ENCODE data around the gene ACKR4.
"Not testable (repeated sequence)": the region's sequence is repeated elsewhere in the genome, so short reads cannot be mapped to it uniquely, and the experiment has no call there.

ACKR4 gene

DNA sequence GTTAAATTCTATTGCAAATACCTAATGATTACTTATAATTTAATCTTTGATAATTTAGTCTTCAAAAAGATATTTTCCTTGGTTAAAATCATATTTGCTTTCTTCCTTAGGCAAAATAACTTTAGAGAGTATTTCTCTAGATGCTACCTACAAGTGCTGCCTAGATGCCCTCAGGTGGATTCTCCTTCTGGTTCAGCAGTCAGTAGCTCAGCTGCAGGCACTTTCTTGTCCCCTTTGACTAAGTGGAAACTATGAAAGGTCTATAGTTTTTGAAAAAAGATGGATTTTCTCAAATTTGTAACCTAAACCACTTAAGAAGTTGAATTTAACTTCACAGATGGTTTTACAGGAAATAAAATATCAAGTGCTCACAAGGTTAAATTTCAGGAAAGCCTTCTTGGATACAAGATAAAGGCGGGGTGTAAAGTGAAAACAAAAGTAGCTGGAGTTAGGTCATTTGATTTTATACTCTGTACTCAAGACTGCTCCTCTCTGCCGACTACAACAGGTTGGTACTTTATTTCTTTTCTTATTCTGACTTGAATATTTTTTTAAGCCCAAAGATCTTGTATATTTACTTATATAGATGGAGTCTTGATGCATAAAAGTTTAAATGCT is at the start of gene ACKR4:
Gene ACKR4, plus strand, starts transcription at position 455 of the 618 bp plus-strand sequence. CDS start 3,128 bp downstream, outside the sequence.
- DNase-seq: no peak

DNA sequence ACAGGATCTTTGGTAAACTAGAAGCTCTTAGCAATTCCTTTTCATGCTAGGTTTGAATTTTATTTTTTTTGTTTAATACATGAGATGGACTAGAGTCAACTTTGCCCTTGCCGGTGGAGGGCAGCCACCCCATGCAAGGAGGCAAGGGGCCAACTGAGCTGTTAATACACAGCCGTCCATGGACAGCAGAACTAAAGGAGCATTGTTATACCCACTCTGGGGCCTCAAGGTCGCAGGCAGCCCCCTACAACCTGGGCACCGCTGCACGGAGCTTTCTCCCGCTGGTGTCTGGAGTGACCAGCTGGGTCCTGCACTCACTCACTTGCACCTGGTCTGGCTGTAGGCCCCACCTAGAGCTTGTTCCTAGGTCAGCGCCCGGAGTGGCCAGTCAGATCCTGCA is 47.9 kb upstream of the ACKR4 start:
- DNase-seq: no peak

DNA sequence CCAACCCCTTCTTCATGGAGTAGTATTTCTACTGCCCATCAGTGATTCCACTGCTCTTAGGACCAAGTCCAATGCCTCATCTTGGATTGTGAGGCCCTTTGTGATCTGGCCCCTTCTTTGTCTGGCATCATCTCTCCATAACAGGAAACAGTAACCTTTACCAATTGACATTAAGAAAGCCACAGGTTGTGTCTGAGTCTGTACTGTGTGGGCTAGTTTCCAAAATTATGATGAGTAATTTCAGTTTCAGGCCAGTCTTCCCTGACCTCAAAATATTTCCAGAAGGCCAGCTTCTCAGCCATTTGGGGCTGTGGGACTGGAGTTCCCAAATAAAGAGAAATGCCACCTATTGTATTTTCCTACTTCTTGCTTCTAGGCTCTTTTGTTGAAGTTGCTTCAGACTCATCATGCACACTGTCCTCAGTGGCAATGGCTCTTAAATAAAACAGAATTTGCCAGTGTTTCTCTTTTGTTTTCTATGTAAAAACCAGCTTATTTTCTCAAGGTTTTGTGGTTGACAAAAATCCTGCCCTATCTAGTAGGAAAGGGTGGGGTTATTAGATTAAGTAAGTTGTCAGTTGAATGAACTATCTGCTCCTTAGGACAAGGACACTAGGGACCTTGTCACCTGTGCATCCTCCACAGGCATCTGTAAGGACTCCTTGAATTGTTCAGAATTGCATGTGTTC is 47.0 kb upstream of the ACKR4 start:
- DNase-seq: peak in 1 of 2 experiments; percentile 19

DNA sequence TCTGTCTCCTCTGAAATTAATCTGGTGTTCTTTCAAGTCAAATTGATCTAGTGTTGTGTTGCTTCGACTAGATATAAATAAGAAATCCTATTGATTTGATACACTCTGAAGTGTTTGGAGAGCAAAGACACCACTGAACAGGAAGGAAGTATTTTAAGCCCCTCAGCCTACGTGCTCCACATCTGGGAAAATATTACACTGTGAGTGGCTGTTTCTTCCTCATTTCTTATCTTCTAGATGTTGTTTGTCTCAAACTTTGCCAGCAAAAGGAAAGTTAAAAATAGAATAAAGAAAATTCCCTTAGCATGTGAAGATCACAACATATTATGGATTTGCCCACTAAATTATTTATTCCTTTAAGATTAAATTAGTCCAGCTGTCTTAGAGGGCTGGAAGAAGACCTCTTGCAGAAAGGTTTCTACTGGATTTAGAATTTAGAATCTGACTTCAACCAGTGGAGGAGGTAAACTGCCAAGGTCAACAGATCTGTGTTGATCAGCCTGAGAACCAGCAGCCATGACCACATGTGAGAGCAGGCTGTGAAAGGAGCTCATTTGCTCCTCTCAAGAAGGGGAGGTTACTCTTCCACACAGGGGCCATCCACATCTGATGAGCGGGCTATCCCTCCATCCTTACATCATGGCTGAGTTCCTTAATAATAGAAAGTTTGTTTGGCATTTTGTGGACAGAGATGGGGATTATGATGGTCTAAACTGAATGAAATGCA is 46.3 kb upstream of the ACKR4 start:
- no peak for DNase-seq

DNA sequence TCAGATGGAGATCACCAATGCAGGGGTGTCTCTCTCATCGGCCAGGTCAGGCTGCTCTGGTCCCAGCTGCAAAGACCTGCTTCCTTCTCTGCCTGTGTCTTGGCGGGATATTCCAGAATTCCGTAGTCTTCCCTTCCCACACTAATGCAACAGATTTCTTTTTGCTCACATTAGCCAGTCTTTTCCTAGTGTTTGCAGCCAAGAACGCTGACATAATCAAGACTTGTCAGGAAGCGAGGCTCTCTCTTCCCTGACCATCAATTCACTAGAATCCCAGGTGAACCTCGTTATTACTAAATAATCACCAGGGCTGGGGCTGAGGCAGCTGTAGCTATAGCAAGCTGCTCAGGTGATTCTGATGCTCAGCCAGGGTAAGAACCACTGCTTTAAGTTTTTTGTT is 43.2 kb upstream of the ACKR4 start:
- no peak for DNase-seq

DNA sequence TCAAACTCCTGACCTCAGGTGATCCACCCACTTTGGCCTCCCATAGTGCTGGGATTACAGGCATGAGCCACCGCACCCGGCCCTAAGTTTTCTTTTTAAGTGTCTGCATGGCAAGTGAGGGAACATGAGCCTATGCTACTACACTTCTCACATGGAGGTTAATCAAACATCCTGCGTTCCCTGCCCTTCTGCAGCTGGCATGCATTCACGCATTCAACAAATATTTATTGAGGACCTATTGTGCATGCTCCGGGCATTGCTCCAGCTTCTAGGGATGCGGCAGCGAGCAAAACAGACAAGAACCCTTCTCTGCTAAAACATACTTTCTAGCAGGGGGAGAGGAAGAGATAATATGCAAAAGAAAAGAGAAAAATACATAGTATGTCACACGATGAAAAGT is 42.6 kb upstream of the ACKR4 start:
- DNase-seq: no peak

DNA sequence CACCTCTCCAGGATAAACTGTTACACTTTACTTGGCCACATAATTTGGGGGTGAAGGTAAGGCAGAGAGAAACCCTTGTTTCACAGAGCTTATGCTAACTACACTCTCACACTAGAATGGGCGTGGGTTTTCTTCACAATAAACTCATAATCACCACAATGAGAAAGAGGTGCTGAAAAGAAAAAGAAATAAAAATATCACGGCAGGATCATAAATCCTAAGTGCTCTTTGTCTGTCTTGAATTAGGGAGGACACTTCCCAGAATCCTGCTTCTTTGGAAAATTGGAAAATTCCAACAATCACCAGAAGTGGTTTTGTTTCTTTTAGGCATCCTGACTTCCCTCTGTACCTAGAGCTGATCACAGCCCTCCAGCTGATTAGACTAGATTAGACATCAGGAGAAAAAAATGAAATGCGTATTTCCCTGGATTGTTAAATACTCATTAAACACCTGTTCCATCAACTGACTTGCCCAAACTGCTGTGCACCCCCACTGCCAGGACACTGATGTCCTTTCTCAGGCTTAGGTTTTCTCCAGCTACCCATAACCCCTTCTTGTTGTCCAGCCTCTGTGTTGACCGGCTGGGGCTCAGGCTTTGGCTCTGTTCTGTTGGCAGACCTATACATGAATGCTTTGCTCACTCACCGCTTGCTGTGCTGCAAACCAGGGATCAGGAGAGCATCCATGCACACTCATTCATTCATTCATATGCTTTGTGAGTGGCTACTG is 41.6 kb upstream of the ACKR4 start:
- no peak for DNase-seq

DNA sequence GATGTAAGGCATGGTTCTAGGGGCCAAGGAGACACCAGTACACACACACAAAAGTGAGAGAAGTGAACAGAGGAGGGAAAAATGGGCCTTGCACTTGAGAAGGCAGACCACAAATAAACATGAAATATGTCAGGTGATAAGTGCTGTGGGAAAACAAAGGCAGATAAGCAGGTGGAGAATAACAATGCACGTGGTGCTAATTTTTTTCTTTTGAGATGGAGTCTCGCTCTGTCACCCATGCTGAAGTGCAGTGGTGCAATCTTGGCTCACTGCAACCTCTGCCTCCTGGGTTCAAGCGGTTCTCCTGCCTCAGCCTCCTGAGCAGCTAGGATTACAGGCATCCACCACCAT is 41.1 kb upstream of the ACKR4 start:
- DNase-seq: not testable (repeated sequence)

DNA sequence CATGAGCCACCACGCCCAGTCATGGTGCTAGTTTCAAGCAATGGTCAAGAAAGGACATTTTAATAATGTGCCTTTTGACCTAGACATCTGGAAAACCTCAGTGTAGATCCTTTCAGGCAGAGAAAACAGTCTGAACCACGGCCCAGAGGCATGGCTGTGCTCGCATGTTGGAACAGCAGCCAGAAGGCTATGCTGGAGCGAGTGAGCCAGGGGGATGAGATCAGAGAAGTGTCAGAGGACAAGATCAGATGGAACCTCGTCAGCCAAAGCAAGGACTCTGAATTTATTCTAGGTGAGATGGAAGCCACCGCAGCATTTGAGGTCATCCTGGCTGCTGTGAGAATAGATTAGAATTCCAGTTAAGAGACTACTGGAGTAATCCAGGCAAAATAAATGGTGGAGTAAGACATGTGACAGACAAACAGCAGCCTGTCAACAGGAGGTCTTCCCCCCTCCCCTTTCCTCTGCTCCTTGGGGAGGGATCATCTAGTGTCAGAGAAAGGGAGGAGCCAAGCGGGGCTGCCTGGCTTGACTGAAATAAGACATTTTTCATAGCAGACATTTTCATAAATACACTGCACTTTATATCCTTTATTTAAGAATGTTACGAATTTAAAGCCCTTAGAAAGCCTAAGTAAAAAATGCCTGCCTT is 40.4 kb upstream of the ACKR4 start:
- no peak for DNase-seq

DNA sequence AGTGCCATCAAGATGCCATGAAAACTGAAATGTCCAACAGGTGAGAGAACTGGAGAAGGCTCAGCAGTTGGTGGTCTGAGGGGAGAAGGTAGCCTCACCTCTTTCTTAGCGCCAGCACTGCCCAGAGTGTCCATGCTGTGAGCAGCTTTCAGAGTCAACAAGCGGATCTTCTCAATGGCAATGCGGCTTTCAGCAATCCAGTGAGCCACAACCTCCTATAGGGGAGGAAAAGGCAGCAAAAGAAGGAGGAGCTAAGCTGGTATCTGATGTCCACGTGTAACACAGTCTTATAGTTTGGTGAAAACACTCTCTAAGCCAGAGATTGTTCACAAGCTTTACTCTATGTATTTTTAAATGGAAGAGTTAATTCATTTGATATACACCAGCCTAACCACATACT is 36.1 kb upstream of the ACKR4 start:
- DNase-seq: no peak

DNA sequence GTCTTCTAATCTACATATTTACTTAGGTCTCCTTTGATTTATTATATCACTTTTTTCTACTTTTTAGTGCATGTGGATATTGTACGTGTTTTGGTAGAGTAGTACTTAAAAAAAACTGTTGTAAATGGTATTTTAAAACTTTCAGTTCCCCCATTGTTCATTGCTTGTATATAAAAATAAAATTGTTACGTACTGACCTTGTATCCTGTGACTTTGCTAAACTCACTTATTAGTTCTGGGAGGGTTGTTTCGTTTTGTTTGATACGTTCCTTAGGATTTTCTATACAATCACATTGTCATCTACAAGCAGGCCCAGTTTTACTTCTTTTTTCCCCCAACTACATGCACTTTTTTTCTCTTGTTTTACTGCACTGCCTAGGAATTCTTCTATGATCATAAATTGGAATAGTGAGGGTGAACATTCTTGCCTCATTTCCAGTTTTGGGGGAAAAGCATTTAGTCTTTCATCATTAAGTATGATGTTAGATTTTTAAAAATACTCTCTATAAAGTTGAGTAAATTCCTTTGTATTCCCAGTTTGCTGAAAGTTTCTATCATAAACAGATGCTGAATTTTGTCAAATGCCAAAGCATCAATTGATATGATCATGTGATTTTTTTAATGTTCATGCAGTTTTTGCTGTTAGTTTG is 33.5 kb upstream of the ACKR4 start:
- no peak for DNase-seq

DNA sequence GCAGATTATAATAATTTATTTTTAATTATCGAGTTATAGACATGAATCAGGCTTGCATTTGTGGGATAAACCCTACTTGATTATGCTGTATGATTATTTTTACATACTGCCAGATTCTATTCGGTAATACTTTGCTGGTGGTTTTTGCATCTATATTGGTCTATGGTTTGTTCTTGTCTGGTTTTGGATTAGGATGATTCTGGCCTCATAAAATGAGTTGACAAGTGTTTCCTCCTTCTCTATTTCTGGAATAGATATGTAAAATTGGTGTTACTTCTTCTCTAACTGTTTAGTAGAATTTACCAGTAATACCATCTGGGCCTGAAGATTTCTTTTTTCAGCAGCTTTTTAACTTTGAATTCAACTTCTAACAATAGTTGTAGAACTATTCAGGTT is 33.0 kb upstream of the ACKR4 start:
- DNase-seq: no peak

DNA sequence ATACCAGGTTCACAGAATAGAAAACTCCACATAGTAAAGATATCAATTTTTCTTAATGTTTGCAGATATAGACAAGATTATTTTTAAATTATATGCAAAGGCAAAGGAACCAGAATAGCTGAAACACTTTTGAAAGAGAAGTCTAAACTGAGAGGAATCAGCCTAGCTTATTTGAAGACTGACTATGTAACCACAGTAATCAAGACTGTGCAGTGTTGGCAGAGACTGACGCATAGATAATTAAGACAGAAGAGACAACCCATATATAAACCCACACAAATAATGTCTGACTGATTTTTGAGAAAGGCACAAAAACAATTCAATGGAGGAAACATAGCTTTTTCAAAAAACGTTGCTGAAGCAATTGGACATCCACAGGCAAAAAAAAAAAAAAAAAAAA is 28.6 kb upstream of the ACKR4 start:
- no peak for DNase-seq

DNA sequence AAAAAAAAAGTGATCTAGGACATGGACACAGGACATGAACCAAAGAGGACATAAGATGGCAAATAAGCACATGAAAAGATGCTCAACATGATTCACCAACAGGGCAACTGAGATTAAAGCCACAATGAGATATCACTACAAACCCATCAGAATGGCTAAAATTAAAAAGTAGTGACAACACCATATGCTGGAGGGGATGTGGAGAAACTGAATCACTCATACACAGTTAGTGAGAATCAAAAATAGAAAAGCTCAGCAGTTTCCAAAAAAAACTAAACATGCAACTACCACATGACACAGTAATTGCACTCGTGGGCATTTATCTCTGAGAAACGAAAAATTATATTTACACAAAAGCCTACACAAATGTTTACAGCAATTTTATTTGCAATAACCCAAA is 27.9 kb upstream of the ACKR4 start:
- no peak for DNase-seq

DNA sequence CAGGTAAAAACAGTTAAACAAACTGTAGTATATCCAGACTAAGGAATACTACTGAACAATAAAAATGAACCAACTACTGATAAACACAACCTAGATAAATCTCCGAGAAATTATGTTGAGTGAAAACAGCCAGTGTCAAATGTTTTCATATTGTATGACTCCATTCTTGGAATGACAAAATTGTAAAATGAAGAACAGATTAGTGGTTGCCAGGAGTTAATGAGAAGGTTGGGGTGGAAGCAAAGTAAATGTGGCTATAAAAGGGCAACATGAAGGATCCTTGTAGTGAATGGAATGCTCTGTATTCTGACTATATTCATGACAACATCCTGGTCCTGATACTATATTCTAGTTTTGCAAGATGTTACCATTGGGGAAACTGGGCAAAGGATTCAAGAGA is 27.5 kb upstream of the ACKR4 start:
- DNase-seq: no peak

DNA sequence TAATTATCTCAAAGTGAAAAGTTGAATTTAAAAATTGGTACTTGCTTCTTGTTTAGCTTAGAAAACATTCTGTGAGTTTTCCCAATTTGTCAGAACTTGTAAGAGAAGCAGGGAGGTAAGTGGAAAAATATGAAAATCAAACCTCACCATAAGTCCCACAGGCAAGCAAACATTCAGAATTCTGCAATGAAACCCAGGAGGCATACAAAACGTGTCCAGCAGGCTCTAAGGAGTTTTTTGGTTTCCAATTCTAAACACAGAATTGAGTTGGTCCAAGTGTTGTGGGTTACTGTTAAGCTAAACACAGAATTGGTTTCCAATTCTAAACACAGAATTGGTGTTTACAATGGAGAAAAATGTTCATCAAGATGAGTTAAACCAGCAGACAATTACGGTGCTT is 27.1 kb upstream of the ACKR4 start:
- DNase-seq: no peak

DNA sequence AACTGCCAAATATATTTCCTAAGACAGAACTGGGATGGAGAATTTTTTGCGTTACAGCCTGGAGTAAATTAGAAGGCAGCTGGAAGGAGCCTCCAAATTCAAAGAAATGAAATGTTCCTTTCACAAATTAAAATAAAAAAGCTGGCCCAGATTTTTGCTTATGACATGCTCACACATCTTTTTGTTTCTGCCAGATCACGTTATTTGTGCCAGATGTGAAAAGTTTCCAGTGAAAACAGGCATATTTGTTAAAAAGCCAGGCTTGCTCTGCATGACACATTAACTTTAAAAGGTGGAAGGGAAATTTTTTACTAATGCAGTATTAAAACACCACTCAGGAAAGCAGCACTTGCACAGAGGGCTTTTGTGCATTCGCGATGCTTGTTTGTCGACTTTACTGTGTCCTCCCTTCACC is 23.3 kb upstream of the ACKR4 start:
- DNase-seq: no peak

DNA sequence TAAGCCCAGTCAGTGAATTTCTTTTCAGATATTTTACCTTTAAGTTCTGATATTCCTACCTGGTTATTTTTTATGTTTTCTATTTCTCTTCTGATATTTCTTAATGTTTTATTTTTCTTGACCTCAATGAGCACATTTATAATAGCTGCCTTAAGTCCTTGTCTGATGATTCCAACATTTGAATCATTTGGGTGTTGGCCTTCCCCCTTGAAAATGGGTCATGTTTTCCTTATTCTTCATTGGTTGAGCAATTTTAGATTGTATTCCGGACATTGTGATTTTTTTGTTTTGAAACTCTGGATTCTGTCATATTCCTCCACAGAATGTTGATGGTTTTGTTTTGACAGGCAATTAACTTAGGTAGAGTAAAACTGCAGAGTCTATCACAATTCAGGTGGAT is 9.7 kb upstream of the ACKR4 start:
- no peak for DNase-seq

DNA sequence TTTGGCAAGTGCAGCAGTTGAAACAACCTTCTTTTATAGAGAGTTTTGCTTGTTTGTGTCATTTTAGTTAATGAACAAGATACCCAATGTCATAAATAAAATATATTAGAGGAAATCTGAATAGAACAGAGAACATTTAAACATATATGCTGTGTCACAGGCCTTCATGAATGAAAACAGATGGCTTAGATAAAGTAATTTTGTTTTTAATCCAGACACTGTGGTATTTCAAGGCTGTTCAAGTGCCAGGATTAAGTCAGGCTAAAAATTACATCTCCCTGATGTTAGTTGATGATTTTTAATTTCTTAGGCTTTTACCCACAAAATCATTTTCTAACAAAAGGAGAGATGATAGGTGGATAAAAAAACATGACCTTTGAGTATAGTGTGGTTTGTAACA is 4.9 kb upstream of the ACKR4 start:
- DNase-seq: no peak

DNA sequence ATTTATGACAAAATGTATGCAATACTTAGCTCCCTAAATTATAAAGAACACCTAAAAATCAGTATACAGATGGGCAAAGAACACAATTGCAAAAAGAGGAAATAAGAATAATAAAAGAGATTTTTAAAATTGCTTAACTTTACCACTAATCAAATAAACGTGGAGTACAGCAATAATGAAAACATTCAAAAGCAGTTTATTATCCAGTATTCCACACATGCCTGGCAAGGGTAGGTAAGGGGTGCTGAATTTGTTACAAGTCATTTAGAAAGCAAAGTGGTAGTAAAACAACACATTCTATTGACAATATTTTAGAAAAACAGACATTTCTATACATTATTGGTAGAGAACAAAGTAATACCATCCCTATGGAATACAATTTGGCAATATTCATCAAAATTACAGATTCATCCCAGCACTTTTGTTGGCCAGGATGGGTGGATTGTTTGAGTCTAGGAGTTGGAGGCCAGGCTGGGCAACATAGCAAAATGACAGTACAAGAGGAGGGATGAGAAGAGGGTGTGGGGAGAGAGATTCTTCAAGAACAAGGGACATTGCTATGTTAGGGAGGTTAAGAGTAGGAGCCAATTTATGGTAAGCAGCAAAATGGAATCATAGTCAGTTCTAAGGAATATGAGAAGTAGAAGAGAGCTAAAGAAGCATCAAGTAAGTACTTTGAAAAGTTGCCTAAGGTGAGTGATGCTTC is 3.7 kb upstream of the ACKR4 start:
- no peak for DNase-seq

DNA sequence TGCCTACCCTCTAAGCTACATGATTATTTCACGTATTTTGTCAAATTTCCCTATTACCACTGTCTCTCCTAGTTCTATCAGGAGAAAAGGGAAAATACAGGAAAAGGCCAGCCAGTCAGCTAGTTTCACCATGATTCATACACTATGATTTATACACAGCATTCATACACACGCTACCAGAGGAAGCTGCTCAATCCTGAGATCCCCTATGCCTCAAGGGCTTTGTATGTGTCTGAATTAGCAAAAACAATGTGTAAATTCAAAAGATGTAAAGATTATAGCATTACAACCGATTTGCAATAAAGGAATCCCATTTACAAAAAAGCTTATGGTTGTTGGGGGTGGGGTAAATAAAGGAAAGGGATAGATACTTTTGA is 3.1 kb upstream of the ACKR4 start:
- DNase-seq: no peak

DNA sequence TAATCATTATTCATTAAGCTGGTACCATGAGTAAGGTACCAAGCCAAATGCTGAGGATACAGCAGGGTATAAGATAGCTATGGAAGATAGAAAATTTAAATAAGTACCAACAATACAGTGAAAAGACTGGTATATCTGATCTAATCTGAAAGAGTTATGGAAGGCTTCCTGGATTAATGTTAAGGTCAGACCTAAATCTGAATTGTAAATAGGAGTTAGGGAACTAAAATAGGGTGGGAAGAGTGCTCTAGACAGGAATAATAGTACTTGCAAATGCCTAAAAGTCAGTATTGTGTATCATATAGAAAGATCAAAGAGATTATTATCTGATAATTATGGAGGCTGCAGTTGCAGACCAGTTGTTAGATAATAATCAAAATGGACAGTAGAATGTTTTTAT is 2.6 kb upstream of the ACKR4 start:
- DNase-seq: no peak
